ENCODE measurements around the gene RASGRF2. TPM values are rescaled to one million over a fixed set of nuclear protein-coding genes. Genes with fewer than 3 reads are reported as not detected.

The RASGRF2 gene
- total and polyA plus RNA-seq, 10 donors = 0.74 to 13.9 (median 8.8) TPM

- Histone ChIP-seq H3K4me1 (no peaks in the 10 kb centered on the region), H3K27ac (no peak overlapping the region), H3K9me3 (no peaks in the 10 kb centered on the region), H3K27me3 (replicated peaks in 1 of 7) (no peaks in the 10 kb centered on the region), H3K4me3 (no peak overlapping the region), H3K36me3 (no peaks in the 10 kb centered on the region)
- TF ChIP-seq POLR2A (IDR thresholded peaks at IDR 0.05) (no peak), POLR2AphosphoS5 (IDR thresholded peaks at IDR 0.05) (no peak), CTCF (IDR thresholded peaks at IDR 0.05 in 8 of 11, conservative IDR thresholded peaks at IDR 0.05 in 3 of 11) (no peak)
- intact Hi-C loops (cut with DNase I; ENCODE audit: low total_unique reads) = no loop called here
- no peak for DNase-seq
- WGBS, 5 donors = 63 to 93% (median 82%) methylated on average over 2 of the region's 2 CpGs
Measured at GRCh38 chr5:81093536-81094196, 133.5 kb downstream of the RASGRF2 start.

GRCh38 chr5:81095835-81096234 lies 135.7 kb downstream of the RASGRF2 start:
- DNase-seq = no peak
- intact Hi-C loops (cut with DNase I; ENCODE audit: low total_unique reads) = no loop called here
- H3K9me3 ChIP-seq = no peaks in the 10 kb centered on the region
- H3K4me3 ChIP-seq = no peak overlapping the region
- no peak overlapping the region for H3K27ac ChIP-seq
- H3K36me3 ChIP-seq = no peaks in the 10 kb centered on the region
- H3K27me3 ChIP-seq (replicated peaks in 1 of 7) = no peaks in the 10 kb centered on the region
- 94 to 100% (median 97%) methylated on average over 1 of the region's 1 CpG for WGBS, 5 donors
- TF ChIP-seq CTCF (IDR thresholded peaks at IDR 0.05 in 8 of 11, conservative IDR thresholded peaks at IDR 0.05 in 3 of 11) (no peak), POLR2AphosphoS5 (IDR thresholded peaks at IDR 0.05) (no peak), POLR2A (IDR thresholded peaks at IDR 0.05) (no peak)
- no peaks in the 10 kb centered on the region for H3K4me1 ChIP-seq

GRCh38 chr5:81097713-81098112 lies 137.6 kb downstream of the RASGRF2 start:
- intact Hi-C loops (cut with DNase I; ENCODE audit: low total_unique reads) = no loop called here
- no peak overlapping the region for H3K4me3 ChIP-seq
- H3K27ac ChIP-seq = no peak overlapping the region
- no peaks in the 10 kb centered on the region for H3K27me3 ChIP-seq (replicated peaks in 1 of 7)
- no peak for DNase-seq
- 87 to 98% (median 91%) methylated on average over 3 of the region's 3 CpGs for WGBS, 5 donors
- H3K4me1 ChIP-seq = no peaks in the 10 kb centered on the region
- H3K36me3 ChIP-seq = no peaks in the 10 kb centered on the region
- no peaks in the 10 kb centered on the region for H3K9me3 ChIP-seq
- no peak for TF ChIP-seq CTCF (IDR thresholded peaks at IDR 0.05 in 8 of 11, conservative IDR thresholded peaks at IDR 0.05 in 3 of 11)

- no peaks in the 10 kb centered on the region for H3K4me1 ChIP-seq
- no peaks in the 10 kb centered on the region for H3K27me3 ChIP-seq (replicated peaks in 1 of 7)
- no peak overlapping the region for H3K4me3 ChIP-seq
- no peak for DNase-seq
- H3K9me3 ChIP-seq = no peaks in the 10 kb centered on the region
- no peaks in the 10 kb centered on the region for H3K36me3 ChIP-seq
- no peak overlapping the region for H3K27ac ChIP-seq
- 69 to 81% (median 77%) methylated on average over 5 of the region's 5 CpGs for WGBS, 5 donors
- no peak for TF ChIP-seq POLR2A (IDR thresholded peaks at IDR 0.05)
- no peak for TF ChIP-seq POLR2AphosphoS5 (IDR thresholded peaks at IDR 0.05)
- TF ChIP-seq CTCF (IDR thresholded peaks at IDR 0.05 in 8 of 11, conservative IDR thresholded peaks at IDR 0.05 in 3 of 11) = no peak
- intact Hi-C loops (cut with DNase I; ENCODE audit: low total_unique reads) = loop anchor here (10.0 kb wide), 1 partner anchor 421 kb away; no protein-coding TSS in a partner anchor
Measured at GRCh38 chr5:81105261-81105877, 145.2 kb downstream of the RASGRF2 start.

Data from spleen (tissue), 11 donors.